Keratinocyte (primary cell): ENCODE data around the gene PRELP. TPM values are rescaled to one million over a fixed set of nuclear protein-coding genes. Genes with fewer than 3 reads are reported as not detected.
A peak's percentile ranks its signal among the peaks of the same experiment; 100 is the strongest.

Source experiments
- DNase-seq: peaks from one replicate; pipeline ENCODE4 v3.0.0-alpha.2; 2011; ENCODE audit warnings: low read depth, missing footprints, low spot score
- FAIRE-seq: peaks from 2 replicates; lab custom pipeline; 2011; peaks lifted over from hg19 to GRCh38; lab: Jason Lieb, UNC
- H2AFZ ChIP-seq: 2 replicates; pipeline ENCODE4 v1.6.0; 2012; ENCODE audit warnings: low read length, control low read depth, inconsistent platforms; ENCODE audit not compliant: control insufficient read depth
- H3K27ac ChIP-seq: 2 replicates; pipeline ENCODE4 v1.5.1; 2011; ENCODE audit warnings: low read length; ENCODE audit not compliant: control insufficient read depth, insufficient read depth
- H3K27me3 ChIP-seq: 3 replicates; pipeline ENCODE4 v1.6.0; 2011; ENCODE audit warnings: low read length; ENCODE audit not compliant: control insufficient read depth, insufficient read depth; ENCODE audit errors: extremely low read depth
- H3K36me3 ChIP-seq, 2 experiments: 2 replicates in 1 of 2; 3 replicates in 1 of 2; pipeline ENCODE4 v1.5.1; 2011; ENCODE audit warnings: low read length in 2 of 2, mild to moderate bottlenecking in 1 of 2; ENCODE audit not compliant: control insufficient read depth in 2 of 2, insufficient read depth in 2 of 2; ENCODE audit errors: extremely low read depth in 1 of 2
- H3K4me1 ChIP-seq: 3 replicates; pipeline ENCODE4 v1.5.1; 2011; ENCODE audit warnings: low read length; ENCODE audit not compliant: control insufficient read depth, insufficient read depth; ENCODE audit errors: extremely low read depth
- H3K4me2 ChIP-seq: 3 replicates; pipeline ENCODE4 v1.6.0; 2011; ENCODE audit warnings: low read depth, low read length; ENCODE audit not compliant: control insufficient read depth, insufficient read depth; ENCODE audit errors: extremely low read depth
- H3K4me3 ChIP-seq, 3 experiments: fragments of 200-600 bp in 1 of 3; sonication (generic) in 1 of 3; 2 replicates in 2 of 3; 3 replicates in 1 of 3; pipeline ENCODE4 v1.5.1; 2011 to 2016; ENCODE audit warnings: low read length in 3 of 3, mild to moderate bottlenecking in 3 of 3, control low read depth in 2 of 3, inconsistent platforms in 1 of 3, low read depth in 1 of 3, mixed read lengths in 1 of 3, mixed run types in 1 of 3, moderate library complexity in 1 of 3; ENCODE audit not compliant: control insufficient read depth in 2 of 3, insufficient read depth in 2 of 3; ENCODE audit errors: extremely low read depth in 1 of 3
- H3K79me2 ChIP-seq: 2 replicates; pipeline ENCODE4 v1.6.0; 2012; ENCODE audit warnings: low read length; ENCODE audit not compliant: control insufficient read depth, insufficient read depth
- H3K9ac ChIP-seq: 3 replicates; pipeline ENCODE4 v1.6.0; 2011; ENCODE audit warnings: low read length; ENCODE audit not compliant: control insufficient read depth, insufficient read depth; ENCODE audit errors: extremely low read depth
- H3K9me1 ChIP-seq: 3 replicates; pipeline ENCODE4 v1.6.0; 2011; ENCODE audit warnings: low read length; ENCODE audit not compliant: control insufficient read depth, insufficient read depth; ENCODE audit errors: extremely low read depth
- H3K9me3 ChIP-seq: 2 replicates; pipeline ENCODE4 v1.5.1; 2012; ENCODE audit warnings: low read depth, low read length; ENCODE audit not compliant: control insufficient read depth
- H4K20me1 ChIP-seq: 3 replicates; pipeline ENCODE4 v1.6.0; 2011; ENCODE audit warnings: low read length; ENCODE audit not compliant: control insufficient read depth, insufficient read depth; ENCODE audit errors: extremely low read depth
- CTCF ChIP-seq, 3 experiments: IDR thresholded peaks in 1 of 3; conservative IDR thresholded peaks in 1 of 3; optimal IDR thresholded peaks in 1 of 3; 2 replicates in 2 of 3; 3 replicates in 1 of 3; pipeline versions ENCODE3 to v1.5.1; 2011; ENCODE audit warnings: low read length in 3 of 3, mild to moderate bottlenecking in 3 of 3, moderate library complexity in 2 of 3, control low read depth in 1 of 3, inconsistent platforms in 1 of 3; ENCODE audit not compliant: insufficient read depth in 2 of 3; ENCODE audit errors: extremely low read depth in 1 of 3
- EZH2 ChIP-seq: IDR thresholded peaks from one replicate; pipeline ENCODE4 v1.6.1; 2012; ENCODE audit warnings: inconsistent platforms, mild to moderate bottlenecking, low read length, moderate library complexity
- dilution Hi-C: fragments of 300-500 bp; cut with MboI; formaldehyde crosslinking; loops from one replicate; pipeline ENCODE4 v1.7.0; 2020; ENCODE audit warnings: low sequenced_read_pairs; ENCODE audit not compliant: extremely low pct_ligation_motif_present
- polyA plus RNA-seq, 5 experiments: library from polyadenylated mRNA; depleted of rRNA in 3 of 5; stranded (reverse) in 3 of 5; stranded (forward) in 1 of 5; unstranded in 1 of 5; fragments of >200 nt; gene quantifications; 1 replicate in 1 of 5; 2 replicates in 3 of 5; 3 replicates in 1 of 5; pipeline versions ENCODE4 v1.2.1 to v1.2.3, GENCODE V29; 2011 to 2012; ENCODE audit warnings: missing spikeins in 2 of 5, low read depth in 1 of 5, low replicate concordance in 1 of 5

Gene PRELP
- polyA plus RNA-seq, 1 donor (not counting 4 experiments of a cell fraction or from before 2014, with no cell fraction given): 0.01 TPM

GRCh38 chr1:203526572-203526971, 51.0 kb downstream of the PRELP start:
- Histone ChIP-seq H3K9ac (no peak overlapping the region), H3K4me3 (no peak overlapping the region), H3K9me1 (no peaks in the 10 kb centered on the region), H3K4me2 (peak overlapping the region; percentile 33), H3K27ac (no peak overlapping the region), H2AFZ (no peak overlapping the region), H3K36me3 (no peaks in the 10 kb centered on the region), H3K9me3 (no peaks in the 10 kb centered on the region), H3K4me1 (peaks cover 14% of the 10 kb centered on the region), H3K79me2 (no peaks in the 10 kb centered on the region), H3K27me3 (no peaks in the 10 kb centered on the region), H4K20me1 (no peaks in the 10 kb centered on the region)
- dilution Hi-C loops: no loop called here
- TF ChIP-seq EZH2 (no peak), CTCF (optimal IDR thresholded peaks at IDR 0.05 in 1 of 3, IDR thresholded peaks at IDR 0.05 in 1 of 3, conservative IDR thresholded peaks at IDR 0.05 in 1 of 3; ENCODE audit: extremely low read depth in 1 of 3, insufficient read depth in 2 of 3, low read length in 3 of 3) (no peak)
- FAIRE-seq: no peak
- no peak for DNase-seq

- FAIRE-seq: peak; percentile 73
Observed at GRCh38 chr1:203527013-203527412, 51.4 kb downstream of the PRELP start.

More at GRCh38 chr1:203527013-203527412, 51.4 kb downstream of the PRELP start:
- peaks cover 14% of the 10 kb centered on the region for H3K4me1 ChIP-seq
- H3K9ac ChIP-seq: peak overlapping the region; percentile 6
- H3K27me3 ChIP-seq: no peaks in the 10 kb centered on the region
- no peaks in the 10 kb centered on the region for H3K9me3 ChIP-seq
- peak overlapping the region; percentile 33 for H3K4me2 ChIP-seq
- dilution Hi-C loops: no loop called here
- H2AFZ ChIP-seq: no peak overlapping the region
- TF ChIP-seq EZH2: no peak
- TF ChIP-seq CTCF (optimal IDR thresholded peaks at IDR 0.05 in 1 of 3, IDR thresholded peaks at IDR 0.05 in 1 of 3, conservative IDR thresholded peaks at IDR 0.05 in 1 of 3; ENCODE audit: extremely low read depth in 1 of 3, insufficient read depth in 2 of 3, low read length in 3 of 3): no peak
- H3K27ac ChIP-seq: no peak overlapping the region
- H3K9me1 ChIP-seq: no peaks in the 10 kb centered on the region
- H4K20me1 ChIP-seq: no peaks in the 10 kb centered on the region
- no peaks in the 10 kb centered on the region for H3K79me2 ChIP-seq
- H3K36me3 ChIP-seq: no peaks in the 10 kb centered on the region
- no peak for DNase-seq
- no peak overlapping the region for H3K4me3 ChIP-seq
